Stimulated activated CD4-positive, alpha-beta T cell treated with anti-CD3 and anti-CD28 coated beads, TNF-alpha, amount 100 ng/mL, for 48 hours (primary cell): Measurements from ENCODE around the gene SCNN1B.
"Not testable (repeated sequence)": the region's sequence is repeated elsewhere in the genome, so short reads cannot be mapped to it uniquely, and the experiment has no call there.

Experiments
- DNase-seq, 3 donors: peaks; one replicate each; pipeline ENCODE4 v3.0.0-alpha.2; 2020; ENCODE audit warnings: low read depth in 3 of 3

SCNN1B gene

GRCh38 chr16:23380501-23380951, 78.4 kb downstream of the SCNN1B start:
- DNase-seq = no peak

GRCh38 chr16:23381702-23382101, 79.6 kb downstream of the SCNN1B start:
- not testable (repeated sequence) for DNase-seq

GRCh38 chr16:23382279-23382678, 80.2 kb downstream of the SCNN1B start:
- DNase-seq = no peak

GRCh38 chr16:23383881-23384280, 81.8 kb downstream of the SCNN1B start:
- no peak for DNase-seq

- DNase-seq = no peak
These were observed 82.8 kb downstream of the SCNN1B start for GRCh38 chr16:23384878-23385277.

GRCh38 chr16:23385441-23385840, 83.3 kb downstream of the SCNN1B start:
- DNase-seq = no peak

GRCh38 chr16:23387666-23388065, 85.6 kb downstream of the SCNN1B start:
- DNase-seq = no peak

GRCh38 chr16:23388786-23389185, 86.7 kb downstream of the SCNN1B start:
- DNase-seq = no peak

GRCh38 chr16:23389201-23389600, 87.1 kb downstream of the SCNN1B start:
- DNase-seq = no peak

GRCh38 chr16:23389936-23390335, 87.8 kb downstream of the SCNN1B start:
- not testable (repeated sequence) for DNase-seq

GRCh38 chr16:23391381-23392222, 89.5 kb downstream of the SCNN1B start:
- no peak for DNase-seq

- DNase-seq = no peak
These were observed 90.1 kb downstream of the SCNN1B start for GRCh38 chr16:23392223-23392600.

GRCh38 chr16:23394141-23394831, 92.2 kb downstream of the SCNN1B start:
- DNase-seq = no peak

GRCh38 chr16:23395732-23396131, 93.6 kb downstream of the SCNN1B start:
- DNase-seq = no peak

- DNase-seq = no peak
These were observed 95.4 kb downstream of the SCNN1B start for GRCh38 chr16:23397464-23397863.

GRCh38 chr16:23398987-23399805, 97.1 kb downstream of the SCNN1B start:
- no peak for DNase-seq

GRCh38 chr16:23400447-23400846, 98.3 kb downstream of the SCNN1B start:
- not testable (repeated sequence) for DNase-seq

GRCh38 chr16:23401139-23401538, 99.0 kb downstream of the SCNN1B start:
- DNase-seq = no peak

GRCh38 chr16:23402100-23402499, 100.0 kb downstream of the SCNN1B start:
- no peak for DNase-seq

- no peak for DNase-seq
These were observed 101.4 kb downstream of the SCNN1B start for GRCh38 chr16:23403547-23403946.

- no peak for DNase-seq
These were observed 103.9 kb downstream of the SCNN1B start for GRCh38 chr16:23406024-23406423.

GRCh38 chr16:23406546-23407240, 104.6 kb downstream of the SCNN1B start:
- DNase-seq = no peak
